ENCODE results near the gene ALG14.
"Not testable (repeated sequence)": the region's sequence is repeated elsewhere in the genome, so short reads cannot be mapped to it uniquely, and the experiment has no call there.

The ALG14 gene

DNA sequence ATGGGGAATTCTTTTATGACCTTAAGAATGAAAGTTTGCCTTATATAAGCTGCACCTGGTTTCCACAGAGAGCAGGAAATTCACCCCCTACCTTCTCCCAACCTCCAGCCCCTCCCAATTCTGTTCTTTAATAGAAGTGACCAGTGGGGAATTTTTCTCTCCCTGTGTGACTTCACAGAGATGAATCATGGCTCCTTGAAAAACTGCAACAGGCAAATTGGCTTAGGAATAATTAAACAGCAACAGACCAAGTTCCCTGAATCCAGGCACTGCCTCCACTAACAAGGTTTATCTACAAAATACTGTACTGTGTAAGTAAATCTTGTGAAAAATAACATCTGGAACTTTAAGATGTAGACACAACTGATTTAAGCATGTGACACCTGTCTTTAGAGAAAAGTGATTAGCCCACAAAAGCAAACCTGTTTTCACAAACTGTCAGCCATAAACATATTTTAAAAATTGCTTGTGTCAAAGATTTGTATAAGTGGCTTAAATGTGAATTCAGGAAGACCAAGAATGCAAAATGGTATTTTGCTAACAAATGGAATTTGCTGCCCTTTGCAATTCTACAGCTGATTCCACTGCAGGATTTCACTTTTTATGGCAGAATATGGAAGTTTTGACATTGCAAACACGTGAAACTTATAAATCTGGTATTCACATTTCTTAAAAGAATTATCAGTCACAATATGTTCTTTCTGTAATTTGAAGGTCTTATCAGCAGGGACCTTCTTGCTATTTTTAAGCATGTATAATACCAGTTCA, 54.0 kb downstream of the ALG14 start:
- DNase-seq, result no peak
- intact Hi-C loops (cut with DNase I), result loop anchor here (10.0 kb wide), 1 partner anchor 54 kb away; no protein-coding TSS in a partner anchor

DNA sequence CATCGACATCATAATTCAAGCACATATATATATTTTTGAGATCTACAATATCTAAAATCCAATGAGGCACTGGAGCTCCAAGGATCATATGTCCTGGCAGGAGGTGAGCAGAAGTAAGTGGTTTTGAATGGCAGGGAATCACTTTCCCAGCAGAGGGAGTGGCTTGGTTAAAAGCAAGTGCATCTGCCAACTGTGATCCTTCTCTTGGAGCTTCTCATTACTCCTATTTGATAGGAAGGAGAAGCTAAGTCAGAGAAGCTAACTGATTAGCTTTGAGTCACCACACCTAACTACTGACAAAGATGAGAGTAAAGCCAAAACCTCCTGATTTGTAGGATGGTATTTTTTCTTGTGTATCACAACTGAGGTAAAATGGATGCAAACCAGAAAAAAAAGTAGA, 55.0 kb downstream of the ALG14 start:
- intact Hi-C loops (cut with DNase I), result loop anchor here (10.0 kb wide), 1 partner anchor 53 kb away; no protein-coding TSS in a partner anchor

DNA sequence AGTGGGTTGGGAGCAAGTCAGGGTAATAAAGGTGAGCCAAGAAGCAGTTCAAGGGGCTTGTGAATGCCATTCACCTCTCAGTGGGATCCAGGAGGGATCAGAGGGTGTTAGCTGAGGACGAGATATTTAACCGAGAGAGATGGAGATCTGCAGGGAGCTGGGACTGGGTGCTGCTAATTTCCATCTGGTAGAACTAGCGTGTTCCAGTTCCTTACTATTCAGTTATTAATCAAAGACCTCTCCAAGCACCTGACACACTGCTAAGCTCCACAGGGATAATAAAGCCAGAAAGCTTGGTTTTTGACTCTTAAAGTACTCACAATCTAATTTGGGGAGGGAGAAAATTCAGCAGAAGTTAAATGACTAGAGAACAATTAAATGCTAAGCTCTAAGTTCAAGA, 57.7 kb downstream of the ALG14 start:
- intact Hi-C loops (cut with DNase I), result loop anchor here (10.0 kb wide), 1 partner anchor 50 kb away; no protein-coding TSS in a partner anchor
- no peak for DNase-seq

More for the DNA sequence above, 55.0 kb downstream of the ALG14 start:
- no peak for DNase-seq

DNA sequence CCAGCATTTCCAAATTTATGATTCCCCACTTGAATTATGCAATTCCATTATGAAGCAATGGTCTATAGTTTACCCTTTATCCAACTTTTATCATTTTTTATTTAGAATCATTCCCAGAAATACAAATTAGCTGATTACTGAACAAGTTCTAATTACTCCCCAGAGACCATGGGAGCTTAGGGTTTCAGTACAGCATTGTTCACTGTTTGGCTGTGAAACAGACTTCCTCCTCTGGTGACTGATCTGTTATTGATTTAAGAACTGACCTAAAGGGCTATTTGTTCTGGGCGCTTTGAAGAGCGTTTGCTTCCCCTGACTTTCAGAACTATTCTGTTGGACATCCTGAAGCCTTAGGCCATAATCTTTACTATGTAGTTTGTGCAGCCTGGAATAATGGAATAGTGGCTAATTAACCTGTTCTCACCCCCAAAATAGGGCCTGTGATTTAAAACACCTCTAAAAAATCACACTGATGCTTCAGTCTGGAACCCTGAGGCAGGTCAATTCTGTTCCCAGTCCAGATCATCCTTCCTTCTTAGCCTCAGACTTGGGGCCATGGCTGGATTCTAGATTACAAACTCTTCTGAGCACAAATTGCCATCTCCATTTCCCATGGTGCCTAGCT, 58.7 kb downstream of the ALG14 start:
- no peak for DNase-seq
- intact Hi-C loops (cut with DNase I), result loop anchor here (10.0 kb wide), 1 partner anchor 49 kb away; no protein-coding TSS in a partner anchor

DNA sequence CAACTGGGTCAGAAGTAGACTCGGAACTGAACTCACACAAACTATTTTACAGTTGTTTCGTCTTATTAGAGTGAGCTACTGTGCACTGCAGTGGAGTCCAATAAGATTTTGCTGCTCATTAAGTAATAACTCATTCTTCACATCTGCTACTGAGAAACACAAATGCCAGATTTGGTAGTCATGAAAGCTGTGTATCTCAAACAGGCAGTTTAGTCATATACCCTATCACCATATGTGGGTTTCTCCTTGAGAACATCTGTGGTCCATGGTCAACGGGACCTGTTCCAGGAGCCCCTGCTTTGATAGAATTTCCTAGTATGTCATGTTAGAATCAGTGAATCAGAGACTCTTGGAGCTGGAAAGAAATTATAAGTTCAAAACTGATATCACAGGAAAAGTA, 60.4 kb downstream of the ALG14 start:
- intact Hi-C loops (cut with DNase I), result loop anchor here (10.0 kb wide), 1 partner anchor 48 kb away; no protein-coding TSS in a partner anchor

DNA sequence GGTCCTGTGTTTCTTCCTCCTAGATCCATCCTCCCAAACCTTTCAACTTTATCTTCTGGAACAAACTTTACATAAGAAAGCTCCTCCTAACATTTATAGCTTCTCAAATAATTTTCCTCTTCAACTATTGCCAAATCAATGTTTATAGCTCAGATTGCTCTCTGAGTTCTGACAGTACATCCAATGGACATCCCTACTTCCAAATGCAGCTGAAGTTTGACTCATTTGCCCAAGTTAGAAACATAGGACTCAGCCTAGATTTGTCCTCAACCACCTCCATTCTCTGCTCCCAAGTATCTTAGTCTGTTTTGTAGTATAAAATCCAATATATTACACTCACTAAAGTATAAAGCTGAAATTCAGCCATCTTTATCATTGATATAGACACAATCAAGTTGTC, 62.6 kb downstream of the ALG14 start:
- intact Hi-C loops (cut with DNase I), result loop anchor here (10.0 kb wide), 1 partner anchor 45 kb away; no protein-coding TSS in a partner anchor

More for the DNA sequence above, 60.4 kb downstream of the ALG14 start:
- DNase-seq, result no peak

DNA sequence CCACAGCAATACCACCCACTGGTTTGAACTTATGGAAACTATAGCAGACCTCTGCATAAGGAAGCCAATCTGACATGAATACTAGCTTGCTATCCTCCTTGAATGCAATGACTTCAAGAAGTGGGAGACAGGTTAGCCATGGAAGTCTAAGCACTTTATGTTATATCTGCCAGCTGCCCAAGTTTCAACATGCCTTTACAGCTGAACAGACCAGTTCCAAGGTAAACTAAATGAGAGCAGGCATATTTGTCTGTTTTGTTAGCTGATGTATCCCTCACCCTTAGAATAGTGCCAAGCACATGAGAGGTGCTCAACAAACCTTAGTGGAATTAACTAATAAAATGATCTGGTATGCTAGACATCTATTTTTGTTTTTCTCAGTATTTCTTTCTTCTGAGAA, 65.1 kb downstream of the ALG14 start:
- DNase-seq, result no peak
- intact Hi-C loops (cut with DNase I), result no loop called here

More for the DNA sequence above, 62.6 kb downstream of the ALG14 start:
- no peak for DNase-seq

DNA sequence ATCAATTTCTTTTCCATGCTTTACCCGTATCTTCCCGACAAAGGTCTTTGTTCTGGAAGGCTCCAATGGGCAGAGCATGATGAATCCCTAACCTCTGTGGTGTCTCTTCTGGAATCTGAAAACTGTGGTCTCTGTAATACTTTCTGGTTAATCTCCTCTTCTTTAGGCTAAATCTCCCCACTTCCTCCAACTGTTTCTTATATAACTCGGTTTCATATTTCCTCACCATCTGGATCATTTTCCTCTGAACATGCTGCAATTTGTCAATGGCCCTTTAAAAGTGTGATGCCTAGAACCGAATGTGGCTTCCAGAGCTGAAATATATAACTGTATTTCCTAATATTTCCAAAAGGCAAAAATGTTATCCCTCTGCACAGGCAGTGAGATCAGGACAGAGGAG, 66.1 kb downstream of the ALG14 start:
- intact Hi-C loops (cut with DNase I), result no loop called here
- DNase-seq, result no peak

DNA sequence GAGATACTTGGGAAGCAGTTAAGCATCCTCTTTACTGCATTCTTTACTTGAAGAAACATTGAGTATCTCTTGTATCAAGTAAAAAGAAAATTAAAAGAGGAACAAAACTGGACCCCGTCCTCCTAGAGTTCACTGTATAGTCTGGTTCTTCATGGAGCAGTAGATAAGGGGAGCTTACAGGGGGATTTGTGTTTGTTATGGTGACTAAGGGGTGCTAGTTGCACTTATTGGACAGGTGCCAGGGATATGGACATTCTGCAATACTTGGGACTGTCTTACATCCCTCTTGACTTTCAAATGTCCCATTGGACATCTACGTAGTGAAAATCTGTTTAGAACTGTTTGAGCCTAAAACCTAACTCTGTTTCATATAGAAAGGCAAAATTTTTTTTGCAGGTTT, 67.2 kb downstream of the ALG14 start:
- no peak for DNase-seq
- intact Hi-C loops (cut with DNase I), result no loop called here

DNA sequence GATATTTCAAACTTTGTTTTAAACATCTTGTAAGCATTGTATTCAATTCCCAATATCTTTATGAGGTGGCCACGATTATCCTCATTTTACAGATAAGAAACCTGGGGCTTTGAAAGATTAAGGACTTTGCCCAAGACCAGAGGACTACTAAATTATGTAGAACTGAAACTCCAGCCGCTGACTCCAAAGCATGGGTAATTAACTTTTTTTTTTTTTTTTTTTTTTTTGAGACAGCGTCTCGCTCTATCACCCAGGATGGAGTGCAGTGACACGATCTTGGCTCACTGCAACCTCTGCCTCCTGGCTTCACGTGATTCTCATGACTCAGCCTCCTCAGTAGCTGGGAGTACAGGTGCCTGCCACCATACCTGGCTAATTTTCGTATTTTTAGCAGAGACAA, 68.7 kb downstream of the ALG14 start:
- intact Hi-C loops (cut with DNase I), result no loop called here
- no peak for DNase-seq

DNA sequence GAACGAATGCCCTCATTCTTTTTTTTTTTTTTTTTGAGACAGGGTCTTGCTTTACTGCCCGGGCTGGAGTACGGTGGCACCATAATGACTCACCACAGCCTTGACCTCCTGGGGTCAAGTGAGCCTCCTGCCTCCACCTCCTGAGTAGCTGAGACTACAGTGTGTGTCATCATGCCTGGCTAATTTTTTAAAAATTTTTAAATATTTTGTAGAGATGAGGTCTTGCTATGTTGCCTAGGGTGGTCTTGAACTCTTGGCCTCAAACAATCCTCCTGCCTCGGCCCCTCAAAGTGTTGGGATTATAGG, 69.4 kb downstream of the ALG14 start:
- intact Hi-C loops (cut with DNase I), result no loop called here
- DNase-seq, result no peak

DNA sequence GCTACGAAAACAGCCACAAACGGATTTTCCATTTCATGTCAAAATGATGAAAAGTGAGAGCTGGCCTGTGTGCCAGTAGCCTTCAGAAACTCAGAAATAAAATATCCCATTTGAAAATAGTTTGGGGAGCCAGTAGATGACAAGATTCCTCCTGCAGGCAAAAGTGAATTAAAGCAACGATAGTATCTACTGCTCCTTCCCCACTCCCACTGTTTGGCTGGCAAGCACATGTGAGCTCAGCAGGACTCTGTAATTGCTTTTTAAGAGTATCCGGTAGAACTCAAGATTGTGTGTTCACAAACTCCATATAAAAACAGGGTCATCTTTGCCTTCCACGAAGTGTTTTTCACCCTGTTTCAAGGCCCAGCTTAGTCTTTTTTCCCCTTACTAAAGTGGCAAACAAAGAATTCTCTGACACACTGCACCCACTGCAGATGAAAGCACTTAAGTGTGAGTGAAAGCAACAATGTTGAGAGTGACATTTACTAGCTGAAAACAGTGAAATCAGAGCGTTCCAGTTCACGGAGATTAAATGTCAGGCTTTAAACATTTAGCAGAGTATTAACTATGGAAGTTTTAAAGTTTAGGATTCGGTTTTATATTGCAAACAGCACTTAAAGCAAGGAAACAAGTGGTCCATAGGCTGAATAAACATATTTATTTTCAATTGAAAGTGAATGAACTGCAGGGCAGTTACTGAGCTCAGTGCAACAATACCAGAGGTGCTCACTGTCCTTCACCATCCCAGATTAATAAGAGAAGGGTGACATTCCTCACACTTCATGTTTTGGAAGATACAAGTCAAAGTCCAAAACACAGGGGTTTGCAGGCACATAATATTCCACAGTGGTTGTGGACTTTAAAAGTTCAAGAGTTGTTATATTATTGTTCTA, 70.0 kb downstream of the ALG14 start:
- DNase-seq, result no peak
- intact Hi-C loops (cut with DNase I), result no loop called here

DNA sequence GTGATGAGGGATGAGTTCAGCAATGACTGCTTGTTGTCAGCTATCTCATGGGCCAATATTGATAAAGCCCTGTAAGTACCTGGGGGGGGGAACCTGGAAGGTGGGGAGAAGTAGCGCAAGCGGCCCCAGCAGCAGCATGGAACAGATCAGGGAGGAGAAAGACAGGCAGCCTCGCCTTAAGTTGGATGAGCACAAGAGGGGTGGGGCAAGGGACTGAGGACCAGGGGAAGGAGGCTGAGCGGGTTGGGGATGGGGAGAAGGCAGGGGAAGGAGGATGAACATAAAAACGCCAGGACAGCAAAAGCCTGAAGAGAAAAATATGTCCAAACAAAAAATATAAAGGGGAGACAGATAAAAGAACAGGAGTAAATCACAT, 70.6 kb downstream of the ALG14 start:
- intact Hi-C loops (cut with DNase I), result no loop called here
- no peak for DNase-seq

DNA sequence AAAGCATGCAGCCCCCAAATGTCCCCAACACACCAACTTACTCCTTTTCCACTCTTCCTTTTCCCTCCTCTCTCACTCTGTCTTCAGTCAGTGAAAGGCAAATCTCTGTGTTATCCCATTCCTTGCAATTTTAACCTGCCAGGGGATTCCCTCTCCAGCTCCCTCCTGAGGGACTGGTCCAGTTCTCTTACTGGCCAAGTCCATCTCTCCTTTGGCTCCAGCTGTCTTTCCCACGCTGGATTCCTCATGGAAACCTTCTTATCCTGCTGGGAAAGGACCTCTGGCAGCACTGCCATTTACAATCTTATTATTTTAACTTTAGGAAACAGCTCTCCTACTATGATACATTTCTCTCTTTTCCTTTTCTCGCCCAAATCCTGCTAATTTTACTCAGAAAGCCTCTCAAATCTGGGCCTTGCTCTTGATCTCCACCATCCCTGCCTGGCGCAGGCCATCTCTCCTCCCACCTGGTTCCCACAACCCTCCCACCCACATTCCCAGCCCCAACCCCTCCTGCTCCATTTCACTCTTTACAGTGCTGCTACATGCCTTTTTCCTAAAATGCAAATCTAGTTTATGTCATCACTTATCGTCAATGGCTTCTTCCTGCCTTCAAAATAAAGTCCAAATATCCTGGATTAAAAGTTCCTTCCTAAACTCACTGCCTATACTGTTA, 73.2 kb downstream of the ALG14 start:
- intact Hi-C loops (cut with DNase I), result no loop called here
- DNase-seq, result no peak

DNA sequence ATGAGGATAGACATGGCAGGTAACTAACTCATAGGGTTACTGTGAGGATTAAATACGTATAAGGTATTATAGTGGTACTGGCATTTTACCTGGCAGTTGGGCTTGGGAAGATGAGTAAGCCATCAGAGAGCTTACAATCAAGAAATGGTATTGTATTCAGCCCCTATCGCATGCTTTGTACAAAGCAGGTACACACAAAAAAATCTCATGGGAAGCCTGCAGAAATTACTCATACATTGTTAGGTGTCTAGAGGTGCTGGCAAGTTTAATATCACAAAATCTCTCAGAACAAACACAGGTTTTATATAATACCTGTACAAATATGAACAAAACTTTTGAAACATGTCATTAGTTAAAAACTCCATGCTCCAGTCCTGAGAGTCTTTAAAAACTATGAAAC, 74.0 kb downstream of the ALG14 start:
- intact Hi-C loops (cut with DNase I), result no loop called here
- no peak for DNase-seq

DNA sequence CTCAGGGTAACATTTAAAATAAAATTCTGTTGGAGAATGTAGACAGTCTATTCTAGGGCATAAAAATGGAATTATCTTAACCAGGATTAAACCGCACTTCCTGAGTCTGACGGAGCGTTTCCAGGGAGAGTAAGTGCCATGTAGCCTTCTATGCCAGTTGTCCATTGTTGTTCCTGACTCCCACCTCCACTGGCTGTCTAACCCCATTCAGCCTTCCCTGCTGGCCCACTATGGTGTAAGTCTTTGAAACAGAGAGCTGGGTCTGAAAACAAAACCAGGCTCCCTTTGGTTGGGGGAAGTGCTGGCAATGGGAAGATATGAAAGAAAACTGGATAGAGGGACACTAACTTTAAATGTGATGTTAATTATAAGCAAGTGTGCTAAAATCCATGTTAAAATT, 74.6 kb downstream of the ALG14 start:
- intact Hi-C loops (cut with DNase I), result no loop called here
- DNase-seq, result no peak

DNA sequence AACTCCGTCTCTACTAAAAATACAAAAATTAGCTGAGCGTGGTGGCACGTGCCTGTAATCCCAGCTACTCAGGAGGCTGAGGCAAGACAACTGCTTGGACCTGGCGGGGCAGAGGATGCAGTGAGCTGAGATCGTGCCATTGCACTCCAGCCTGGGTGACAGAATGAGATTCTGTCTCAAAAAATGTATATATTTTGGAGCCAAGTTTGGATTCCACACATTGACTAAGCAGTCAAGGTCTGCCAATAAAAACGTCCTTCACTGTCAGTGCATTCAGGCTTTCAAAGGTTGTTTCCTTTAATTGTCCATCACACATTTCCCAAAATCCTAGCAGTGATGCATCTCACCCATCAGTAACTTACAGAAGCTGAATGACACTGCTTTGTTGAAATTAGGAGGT, 77.2 kb downstream of the ALG14 start:
- intact Hi-C loops (cut with DNase I); DNase-seq: not testable (repeated sequence)

DNA sequence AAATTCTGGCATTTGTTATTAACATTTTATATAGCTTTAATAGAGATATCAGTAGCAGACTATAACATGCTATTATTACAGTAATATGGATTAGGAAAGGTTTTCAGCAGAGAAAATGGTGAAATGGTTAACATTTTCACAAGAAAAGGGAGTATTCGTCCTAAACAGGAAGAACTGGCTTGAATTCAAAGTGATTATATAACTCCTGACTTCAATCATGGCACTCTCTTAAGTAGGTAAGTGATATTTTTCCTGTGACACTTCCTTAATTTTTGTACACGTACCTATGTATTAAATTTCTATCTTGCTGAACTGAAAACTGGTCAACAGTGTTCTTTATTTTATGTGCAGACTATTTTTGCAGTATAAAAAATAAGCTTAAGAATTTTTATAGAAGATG, 77.9 kb downstream of the ALG14 start:
- intact Hi-C loops (cut with DNase I), result no loop called here
- no peak for DNase-seq

DNA sequence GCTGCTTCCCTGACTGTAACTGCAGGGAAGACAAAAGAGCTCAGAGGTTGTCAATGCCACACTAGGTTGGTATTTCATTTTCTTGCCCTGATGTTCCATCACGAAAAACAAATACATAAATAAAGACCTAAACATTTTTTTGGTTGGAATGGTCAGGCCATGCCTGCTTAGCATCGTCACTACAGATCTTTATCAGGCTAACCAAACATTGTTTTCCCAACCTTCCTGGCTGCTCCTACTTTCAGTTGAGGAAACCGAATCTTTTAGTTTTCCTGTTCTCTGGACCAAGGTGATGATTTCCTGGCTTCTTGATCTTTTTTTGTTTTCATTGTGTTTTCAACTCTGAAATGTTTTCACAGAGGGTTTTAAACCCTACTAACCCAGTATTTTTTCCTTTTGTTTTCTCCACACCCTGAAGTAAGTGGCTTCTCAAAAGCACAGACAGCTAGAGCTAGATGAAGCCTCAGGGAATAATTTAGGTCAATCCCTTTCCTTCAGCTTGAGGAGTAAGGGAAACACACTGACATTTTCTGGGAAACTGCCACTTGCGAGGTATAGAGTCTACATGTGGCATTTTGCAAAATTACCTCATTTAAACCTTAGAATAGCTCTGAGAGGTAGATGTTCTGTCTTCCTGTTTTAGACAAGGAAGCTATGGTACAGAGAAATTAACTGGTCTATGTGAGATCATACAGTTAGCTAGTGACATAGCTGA, 78.7 kb downstream of the ALG14 start:
- intact Hi-C loops (cut with DNase I), result no loop called here

More for the DNA sequence above, 78.7 kb downstream of the ALG14 start:
- DNase-seq, result no peak
